HG03460 (cell line): ENCODE measurements around the gene SRGN.
A peak's percentile ranks its signal among the peaks of the same experiment; 100 is the strongest.

ENCODE experiments used
- ATAC-seq: cut with Tn5 transposase; IDR thresholded peaks from one replicate; pipeline ENCODE4 v1.9.1; 2021; ENCODE audit not compliant: unreplicated experiment

SRGN gene

DNA sequence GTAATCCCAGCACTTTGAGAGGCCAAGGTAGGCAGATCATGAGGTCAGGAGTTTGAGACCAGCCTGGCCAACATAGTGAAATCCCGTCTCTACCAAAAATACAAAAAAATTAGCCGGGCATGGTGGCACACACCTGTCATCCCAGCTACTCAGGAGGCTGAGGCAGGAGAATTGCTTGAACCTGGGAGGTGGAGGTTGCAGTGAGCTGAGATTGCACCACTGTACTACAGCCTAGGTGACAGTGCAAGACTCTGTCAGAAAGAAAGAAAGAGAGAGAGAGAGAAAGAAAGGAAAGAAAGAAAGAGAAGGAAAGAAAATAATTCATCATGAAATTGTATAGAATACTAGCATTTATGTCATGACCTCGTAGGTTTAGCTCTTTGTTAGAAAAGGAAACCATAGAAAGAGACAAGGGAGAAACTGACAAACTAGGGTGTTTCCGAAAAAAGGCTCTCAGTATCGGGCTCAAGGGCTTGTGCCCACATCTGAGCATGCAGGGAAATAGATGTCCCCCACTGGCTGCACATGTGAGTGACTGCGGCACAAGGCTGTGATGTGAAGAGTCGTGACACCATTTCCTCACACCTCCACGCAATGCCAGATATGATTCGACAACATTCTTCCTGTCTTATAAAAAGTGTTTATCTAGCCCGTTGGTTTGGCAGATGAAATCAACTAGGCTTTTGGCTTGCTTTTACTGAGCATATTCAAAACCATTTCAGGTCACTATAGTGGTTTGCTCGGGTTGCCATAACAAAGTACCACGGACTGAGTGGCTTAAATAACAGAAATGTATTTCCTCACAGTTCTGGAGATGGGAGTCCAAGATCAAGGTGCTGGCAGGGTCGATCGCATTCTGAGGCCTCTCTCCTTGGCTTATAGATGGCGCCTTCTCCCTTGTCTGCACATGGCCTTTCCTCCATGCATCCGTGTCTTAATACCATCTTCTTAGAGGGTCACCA lies 2.0 kb downstream of the SRGN start:
- ATAC-seq: peak; percentile 42

DNA sequence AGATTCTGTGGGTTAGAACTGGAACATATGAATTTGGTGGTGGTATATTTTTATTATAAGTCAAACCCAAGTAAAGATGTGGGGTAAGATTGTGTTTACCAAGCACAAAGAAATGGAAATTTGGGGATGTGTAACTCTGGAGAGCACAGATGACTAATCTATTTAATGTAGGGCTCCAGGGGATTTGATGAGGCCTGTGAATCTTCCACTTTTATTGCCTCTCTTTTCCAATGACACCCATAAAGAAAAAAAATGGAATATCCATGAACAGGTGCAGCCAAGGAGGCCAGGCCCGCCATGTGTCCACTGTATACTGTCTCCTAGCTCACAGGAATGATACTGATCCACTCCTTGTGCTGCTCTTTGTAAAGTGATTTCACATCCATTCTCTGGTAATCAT lies 2.8 kb downstream of the SRGN start:
- no peak for ATAC-seq

DNA sequence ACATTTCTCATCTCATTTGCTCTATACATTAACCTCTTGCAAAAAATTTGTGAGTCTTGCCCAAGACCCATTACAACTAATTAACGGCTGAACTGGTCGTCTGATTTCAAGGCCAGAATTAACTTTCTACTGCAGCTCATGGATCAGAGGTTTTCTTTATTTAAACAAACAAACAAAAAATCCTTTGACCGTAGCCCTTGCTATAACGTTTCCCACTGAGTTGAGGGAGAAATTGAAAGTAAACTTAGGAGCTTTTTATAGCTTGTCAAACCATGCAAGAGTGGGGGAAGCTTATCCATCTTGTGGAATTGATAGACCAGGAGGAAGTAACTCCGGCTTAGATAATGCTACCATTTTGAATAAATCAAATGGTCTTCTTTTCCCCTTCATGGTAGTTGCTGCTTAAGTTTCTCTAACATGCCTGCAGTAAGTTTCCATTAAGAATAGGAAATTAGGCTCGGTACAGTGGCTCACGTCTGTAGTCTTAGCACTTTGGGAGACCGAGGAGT lies 3.3 kb downstream of the SRGN start:
- ATAC-seq: no peak

DNA sequence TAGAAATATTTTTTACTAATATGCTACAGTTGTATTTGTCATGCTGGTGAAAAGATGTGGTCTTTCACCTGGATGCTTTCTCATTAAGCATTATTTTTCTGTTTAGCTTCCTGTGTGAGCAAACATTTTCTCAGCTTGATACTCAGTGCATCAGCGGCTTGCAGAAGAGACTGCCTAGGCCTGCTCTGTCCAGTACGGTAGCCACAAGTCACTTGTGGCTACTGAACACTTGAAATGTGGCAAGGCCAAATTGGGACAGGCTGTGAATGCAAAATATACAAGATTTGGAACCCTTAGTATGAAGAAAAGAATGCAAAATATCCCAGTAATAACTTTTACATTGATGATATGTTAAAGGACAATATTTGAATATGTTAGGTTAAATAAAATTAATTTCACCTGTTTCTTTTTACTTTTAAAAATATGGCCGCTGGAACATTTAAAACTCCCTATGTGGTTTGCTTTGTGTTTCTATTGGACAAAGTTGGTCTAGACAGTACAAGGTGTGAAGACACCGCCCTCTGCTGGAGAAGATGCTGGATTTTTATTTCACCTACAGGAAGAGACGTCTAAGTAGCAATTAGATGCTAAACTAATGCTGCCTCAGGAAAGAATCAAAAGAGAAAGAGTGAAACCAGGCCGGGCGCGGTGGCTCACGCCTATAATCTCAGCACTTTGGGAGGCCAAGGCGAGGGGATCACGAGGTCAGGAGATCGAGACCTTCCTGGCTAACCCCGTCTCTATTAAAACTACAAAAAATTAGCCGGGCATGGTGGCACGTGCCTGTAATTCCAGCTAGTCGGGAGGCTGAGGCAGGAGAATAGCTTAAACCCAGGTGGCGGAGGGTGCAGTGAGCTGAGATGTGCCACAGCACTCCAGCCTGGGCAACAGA lies 5.3 kb downstream of the SRGN start:
- ATAC-seq: peak; percentile 36

DNA sequence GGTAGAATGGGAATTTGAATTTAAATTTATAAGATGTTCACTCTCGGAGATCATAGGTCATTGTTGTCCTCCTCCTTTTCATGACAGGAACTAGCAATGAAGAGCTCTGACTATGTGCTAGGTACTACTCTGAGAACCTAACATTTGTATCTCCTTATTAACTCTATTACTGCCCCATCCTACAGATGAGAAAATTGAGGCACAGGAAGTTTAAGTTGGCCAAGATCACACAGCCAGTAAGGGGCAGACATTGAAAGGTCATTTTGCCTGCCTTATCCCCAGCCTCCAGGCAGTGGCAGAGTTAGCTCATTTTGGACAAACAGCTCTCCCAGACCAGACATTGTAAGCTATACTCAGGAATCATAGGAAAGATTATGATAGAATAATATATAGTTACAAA lies 6.0 kb downstream of the SRGN start:
- ATAC-seq: no peak

DNA sequence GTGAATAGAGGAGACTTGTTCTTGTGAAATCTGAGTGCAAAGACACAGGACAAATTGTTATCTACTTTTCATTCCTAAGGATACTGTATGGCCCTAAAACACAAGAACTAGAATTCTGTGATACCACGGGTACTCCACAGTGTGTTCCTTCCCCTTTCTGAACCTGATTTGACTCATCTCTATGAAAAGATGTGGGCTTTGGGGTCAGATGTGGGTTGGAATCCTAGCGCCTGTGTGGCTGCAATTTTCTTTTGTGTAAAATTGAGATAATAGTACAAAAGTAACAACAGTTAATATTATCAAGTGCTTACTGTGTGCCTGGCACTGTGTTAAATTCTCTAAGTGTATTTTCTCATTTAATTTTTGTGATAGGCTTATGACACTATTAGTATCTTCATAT lies 8.1 kb downstream of the SRGN start:
- ATAC-seq: no peak

DNA sequence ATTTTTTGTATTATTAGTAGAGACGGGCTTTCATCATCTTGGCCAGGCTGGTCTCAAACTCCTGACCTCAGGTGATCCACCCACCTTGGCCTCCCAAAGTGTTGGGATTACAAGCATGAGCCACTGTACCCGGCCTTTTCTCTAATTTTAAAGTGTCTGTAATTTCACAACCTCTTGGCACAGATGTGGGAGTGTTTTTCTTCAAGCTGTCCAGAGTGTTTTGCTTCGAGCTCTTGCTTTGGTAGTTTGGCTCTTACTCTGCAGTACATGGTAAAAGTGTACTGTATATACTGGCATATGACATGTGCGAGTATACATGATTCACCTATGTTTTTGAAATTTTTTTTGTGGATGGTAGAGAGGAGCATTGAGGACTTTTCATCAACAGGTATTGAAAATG lies 9.8 kb downstream of the SRGN start:
- no peak for ATAC-seq

DNA sequence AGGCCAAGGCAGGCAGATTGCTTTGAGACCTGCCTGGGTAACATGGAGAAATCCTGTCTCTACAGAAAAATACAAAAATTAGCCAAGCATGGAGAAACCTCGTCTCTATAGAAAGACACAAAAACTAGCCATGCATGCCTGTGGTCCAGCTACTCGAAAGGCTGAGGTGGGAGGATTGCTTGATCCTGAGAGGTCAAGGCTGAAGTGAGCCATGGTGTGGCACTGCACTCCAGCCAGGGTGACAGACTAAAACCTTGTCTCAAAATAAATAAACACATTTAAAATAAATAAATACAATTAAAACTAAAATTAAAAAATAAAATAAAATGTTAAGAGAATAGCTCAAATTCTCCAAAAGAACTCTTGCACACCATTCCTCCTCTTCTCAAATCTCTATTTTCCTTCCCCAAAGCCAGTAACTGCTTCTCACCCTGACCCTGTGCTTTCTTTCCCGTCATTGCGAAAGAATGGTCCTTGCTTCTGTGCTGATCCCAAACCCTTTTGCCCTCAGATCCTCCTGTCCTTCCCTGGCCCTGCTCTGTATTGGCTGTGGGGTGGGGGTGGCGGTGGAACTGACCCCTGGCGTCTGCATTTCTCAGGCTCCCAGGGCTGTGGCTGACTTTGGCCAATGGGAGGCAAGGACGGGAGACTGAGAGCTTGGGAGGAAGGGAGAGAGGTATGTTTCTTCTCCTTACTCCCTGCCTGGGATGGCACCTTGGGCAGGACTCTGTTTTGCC lies 12.4 kb downstream of the SRGN start:
- ATAC-seq: no peak

DNA sequence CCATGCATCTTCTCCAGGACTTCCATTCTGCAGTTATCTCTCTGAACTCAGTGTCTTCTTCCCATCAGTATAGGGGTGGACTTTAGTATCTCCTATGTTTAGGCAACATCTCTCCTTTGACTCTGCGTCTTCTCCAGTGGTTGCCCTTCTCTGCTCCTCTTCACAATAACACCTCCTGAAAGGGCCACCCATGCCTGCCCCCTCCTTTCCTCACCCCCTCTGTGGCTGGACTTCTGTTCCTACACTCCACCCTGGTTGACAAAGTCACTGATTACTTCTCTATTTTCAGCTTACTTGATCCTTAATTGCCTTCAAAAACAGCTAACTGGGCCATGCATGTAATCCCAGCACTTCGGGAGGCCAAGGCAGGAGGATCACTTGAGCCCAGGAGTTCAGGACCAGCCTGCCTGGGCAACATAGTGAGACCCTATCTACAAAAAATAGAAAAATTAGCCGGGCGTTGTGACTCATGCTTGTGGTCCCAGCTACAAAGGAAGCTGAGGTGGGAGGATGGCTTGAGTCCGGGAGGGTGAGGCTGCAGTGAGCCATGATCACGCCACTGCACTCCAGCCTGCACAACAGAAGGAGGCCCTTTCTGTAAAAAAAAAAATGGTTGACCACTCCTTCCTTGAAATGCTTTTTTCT lies 13.7 kb downstream of the SRGN start:
- no peak for ATAC-seq

DNA sequence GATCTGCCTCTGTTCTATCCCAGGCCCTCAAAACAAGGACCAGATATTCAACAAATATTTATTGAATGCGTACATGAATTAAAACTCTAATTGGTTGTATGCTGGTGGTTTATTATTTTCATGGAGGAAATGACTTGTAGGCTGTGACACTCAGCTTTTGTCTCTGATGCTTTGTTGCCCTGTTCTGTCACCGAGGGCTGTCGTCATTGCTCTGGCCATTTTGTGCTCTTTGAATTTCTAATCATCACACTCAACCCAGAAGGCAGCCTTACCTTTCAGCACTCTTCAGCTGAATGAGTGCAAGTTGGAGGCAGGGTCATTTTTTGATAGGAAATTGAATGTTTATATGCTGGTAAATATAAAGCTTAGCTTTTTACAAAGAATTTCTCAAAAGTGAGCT lies 14.5 kb downstream of the SRGN start:
- no peak for ATAC-seq

DNA sequence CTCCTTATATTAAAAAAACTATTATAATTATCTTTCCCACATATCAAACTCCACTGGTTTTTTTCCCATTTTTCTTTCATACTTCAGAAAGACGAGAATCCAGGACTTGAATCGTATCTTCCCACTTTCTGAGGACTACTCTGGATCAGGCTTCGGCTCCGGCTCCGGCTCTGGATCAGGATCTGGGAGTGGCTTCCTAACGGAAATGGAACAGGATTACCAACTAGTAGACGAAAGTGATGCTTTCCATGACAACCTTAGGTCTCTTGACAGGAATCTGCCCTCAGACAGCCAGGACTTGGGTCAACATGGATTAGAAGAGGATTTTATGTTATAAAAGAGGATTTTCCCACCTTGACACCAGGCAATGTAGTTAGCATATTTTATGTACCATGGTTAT lies 15.9 kb downstream of the SRGN start:
- ATAC-seq: no peak

DNA sequence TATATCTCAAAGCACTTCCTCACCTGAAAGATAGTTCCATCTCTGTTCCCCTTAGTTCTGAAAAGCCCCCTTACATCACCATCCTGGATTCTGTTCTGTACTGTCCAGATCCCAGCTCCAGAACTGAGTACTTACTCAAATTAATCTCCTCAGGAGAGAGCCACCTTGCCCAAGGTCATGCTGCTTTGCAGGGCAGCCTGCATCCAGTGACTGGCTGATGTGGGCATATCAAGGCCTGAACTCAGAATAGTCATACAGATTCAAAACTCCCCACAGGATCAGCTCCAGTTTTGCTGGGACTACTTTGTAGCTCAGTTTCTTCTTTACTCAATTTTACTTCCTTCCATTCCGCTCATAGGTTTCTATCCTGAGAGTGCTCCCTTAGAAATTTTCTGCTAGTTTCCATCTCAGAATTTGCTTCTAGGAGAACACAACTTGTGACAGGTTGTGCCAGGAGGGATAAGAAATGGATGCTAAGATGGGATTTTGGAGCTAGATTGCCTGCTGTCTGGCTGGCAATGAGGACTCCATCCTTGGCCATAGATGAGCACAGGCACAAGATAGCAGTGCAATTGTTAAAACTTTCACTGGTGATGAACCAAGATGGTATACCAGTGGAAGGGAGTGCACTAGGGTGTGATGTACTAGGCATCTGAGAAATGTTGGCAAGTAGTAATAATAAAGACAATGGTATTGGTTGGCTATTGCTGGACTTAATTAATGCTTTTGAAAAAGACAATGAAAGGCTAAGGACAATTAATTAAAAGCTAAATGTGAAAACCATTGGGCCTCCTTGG lies 17.3 kb downstream of the SRGN start:
- ATAC-seq: no peak

DNA sequence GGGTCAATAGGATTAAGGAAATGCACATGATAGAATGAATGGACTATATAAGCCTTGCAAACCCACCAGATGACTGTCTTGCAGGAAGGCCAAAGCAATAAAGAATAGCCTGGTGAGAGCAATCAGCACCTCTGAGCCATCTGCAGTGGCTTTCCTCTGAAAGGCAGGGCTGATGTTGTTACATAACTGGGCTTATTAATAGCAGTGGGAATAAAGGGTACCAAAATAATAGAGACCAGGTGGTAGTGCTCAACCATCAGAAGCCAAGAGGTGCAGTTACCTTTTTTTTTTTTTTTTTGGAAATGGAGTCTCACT lies 19.2 kb downstream of the SRGN start:
- ATAC-seq: no peak

DNA sequence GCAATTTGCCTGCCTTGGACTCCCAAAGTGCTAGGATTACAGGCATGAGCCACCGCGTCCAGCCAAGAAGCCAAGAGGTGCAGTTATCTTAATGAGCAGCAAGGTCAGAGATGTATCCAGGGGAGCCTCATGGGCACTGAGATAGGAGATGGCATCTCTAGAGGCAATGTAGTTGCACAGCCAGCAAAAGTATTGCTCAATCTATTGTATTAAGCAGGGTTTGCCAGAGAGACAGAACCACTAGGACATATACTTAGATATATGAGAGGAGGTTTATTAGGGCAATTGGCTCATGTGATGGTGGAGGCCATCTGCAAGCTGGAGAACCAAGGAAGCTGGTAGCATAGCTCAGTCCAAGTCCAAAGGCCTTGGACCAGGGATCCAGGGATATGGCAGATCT lies 19.8 kb downstream of the SRGN start:
- no peak for ATAC-seq

DNA sequence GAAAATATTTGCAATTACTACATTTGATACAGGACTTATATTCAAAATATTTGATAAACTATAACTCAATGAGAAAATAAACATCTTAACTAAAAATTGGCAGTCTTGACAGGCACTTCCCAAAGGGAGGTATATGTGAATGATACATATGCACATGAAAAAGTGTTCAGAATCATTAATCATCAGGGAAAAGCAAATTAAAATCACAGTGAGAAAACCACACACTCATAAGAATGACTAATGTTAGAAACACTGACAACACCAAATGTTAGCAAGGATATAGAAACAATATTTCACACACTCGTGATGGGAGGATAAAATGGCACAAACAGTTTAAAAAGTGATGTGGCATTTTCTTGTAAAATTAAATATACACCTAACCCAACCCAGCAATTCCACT lies 32.0 kb downstream of the SRGN start:
- ATAC-seq: no peak

DNA sequence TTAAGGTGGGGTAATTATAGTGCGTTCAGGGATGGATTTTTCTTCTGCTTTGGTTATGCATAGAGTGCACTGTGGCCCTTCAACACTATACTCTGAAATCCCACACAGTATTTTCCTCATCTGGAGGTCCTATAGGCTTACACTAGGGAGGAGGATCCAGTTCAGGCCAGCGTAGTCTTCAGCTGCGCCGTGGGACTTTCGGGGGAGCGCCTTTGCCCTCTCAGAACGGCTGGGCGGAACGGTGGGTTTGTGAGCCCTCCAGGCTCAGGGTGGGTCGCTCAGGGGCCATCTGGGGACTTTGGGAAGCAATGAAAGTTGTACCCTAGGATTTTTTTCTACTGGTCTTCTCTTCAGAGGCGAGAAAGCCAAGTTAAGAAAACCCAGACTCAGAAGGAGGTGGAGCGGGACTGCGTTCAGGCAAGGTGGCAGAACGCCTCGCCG lies 35.4 kb downstream of the SRGN start:
- peak; percentile 25 for ATAC-seq

DNA sequence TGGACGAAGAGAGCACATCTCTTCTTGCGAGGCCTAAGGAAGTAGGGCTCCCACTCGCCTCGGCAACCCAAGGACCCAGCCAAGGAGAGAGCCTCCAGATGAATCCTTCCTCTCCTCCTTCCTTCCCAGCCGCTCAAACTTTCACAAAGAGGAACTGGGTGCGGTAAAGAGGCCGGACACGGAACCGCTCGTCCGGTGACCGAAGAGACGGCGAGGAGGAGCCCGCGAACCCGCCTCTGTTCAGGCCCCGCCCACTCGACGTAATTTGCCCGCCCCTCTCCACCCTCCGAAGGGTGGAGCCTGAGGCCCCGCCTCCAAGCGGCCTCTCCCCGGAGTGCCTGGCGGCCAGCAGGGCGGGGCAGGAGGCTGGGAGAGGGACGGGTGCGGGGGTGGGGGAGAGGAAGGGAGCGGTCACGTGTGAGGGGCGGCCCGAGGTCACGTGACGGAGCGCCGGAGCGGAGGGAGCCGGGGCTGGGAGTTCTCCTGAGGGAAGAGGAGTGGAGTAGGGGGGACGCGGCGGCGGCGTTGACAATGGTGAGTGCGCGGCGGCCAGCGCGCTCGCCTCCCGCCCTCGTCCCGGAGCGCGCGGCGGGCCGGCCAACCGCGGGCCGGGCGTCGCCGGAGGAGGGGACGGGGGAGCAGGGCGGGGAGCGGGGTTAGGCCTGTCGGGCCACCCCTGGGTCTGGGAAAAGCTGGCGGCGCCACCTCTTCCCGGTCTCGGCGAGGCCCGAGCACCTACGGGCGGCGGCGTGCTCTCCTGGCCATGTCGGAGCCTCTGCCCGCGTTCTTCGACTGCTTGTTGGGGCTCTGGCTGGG lies 36.1 kb downstream of the SRGN start, which contains the start of gene VPS26A:
Gene VPS26A, plus strand, starts transcription at position 432 of the 816 bp plus-strand sequence. Its CDS starts 100 bp downstream, at position 532.
- peak; percentile 90 for ATAC-seq

DNA sequence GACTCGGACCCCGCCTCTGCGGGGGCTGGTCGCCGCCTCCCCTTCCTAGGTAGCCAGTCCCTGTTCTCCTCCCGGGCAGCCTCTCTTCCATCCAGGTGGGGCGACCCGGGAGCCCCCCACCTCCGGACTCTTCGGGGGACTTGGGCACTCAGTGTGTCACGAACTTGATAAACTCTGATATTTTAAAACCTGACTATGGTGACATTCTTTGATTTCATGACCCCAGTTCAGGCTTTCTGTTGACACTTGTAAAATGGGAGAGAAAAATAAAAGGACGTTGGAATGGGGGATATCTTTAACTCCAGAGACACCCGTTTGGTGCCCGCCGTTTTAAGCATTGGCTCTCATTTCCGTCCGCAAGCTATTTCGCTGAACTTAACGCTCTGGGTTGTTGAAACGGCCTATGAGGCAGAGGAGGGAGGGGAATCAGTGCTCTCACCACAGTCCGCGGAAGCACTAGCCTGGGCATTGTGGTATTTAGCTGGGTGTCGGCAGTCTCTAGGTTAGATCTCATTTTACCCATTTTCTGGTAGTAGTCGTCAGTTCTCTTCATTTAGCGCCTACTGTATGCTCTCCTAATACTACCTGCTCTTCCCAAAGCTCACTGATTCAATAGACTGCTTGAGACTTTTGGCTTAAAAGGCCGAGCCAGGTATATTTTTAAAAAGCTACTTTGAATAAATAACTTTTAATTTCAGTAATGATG lies 36.8 kb downstream of the SRGN start:
- peak; percentile 30 for ATAC-seq
